Mesenchymal stem cell (in vitro differentiated cells and primary cell): ENCODE results near the gene NME7.
A peak's percentile ranks its signal among the peaks of the same experiment; 100 is the strongest.

Experiments
- DNase-seq: peaks from one replicate; pipeline ENCODE4 v3.0.0-alpha.2; 2013
- H2AFZ ChIP-seq: one replicate; pipeline ENCODE4 v1.6.1; 2013; ENCODE audit warnings: low read depth, mild to moderate bottlenecking, control low read depth, inconsistent platforms, low read length, moderate library complexity
- H2AK5ac ChIP-seq: 2 replicates; pipeline ENCODE4 v1.6.1; 2013; ENCODE audit warnings: low read length, moderate library complexity, mild to moderate bottlenecking, inconsistent platforms; ENCODE audit not compliant: severe bottlenecking
- H2BK120ac ChIP-seq: one replicate; pipeline ENCODE4 v1.6.1; 2013; ENCODE audit warnings: low read depth, mild to moderate bottlenecking, inconsistent platforms, low read length, moderate library complexity
- H2BK12ac ChIP-seq, 2 experiments: one replicate each; pipeline ENCODE4 v1.6.1; 2013; ENCODE audit warnings: inconsistent platforms in 2 of 2, low read length in 2 of 2, mild to moderate bottlenecking in 2 of 2, moderate library complexity in 2 of 2, control low read depth in 1 of 2
- H2BK15ac ChIP-seq: one replicate; pipeline ENCODE4 v1.6.1; 2013; ENCODE audit warnings: mild to moderate bottlenecking, low read depth, inconsistent platforms; ENCODE audit not compliant: poor library complexity, severe bottlenecking
- H2BK5ac ChIP-seq: 2 replicates; pipeline ENCODE4 v1.6.1; 2013; ENCODE audit warnings: low read depth, mild to moderate bottlenecking, low read length, control low read depth, inconsistent platforms; ENCODE audit not compliant: poor library complexity, severe bottlenecking
- H3K14ac ChIP-seq, 2 experiments: one replicate each; pipeline ENCODE4 v1.6.1; 2013; ENCODE audit warnings: inconsistent platforms in 2 of 2, low read length in 2 of 2, control low read depth in 1 of 2, mild to moderate bottlenecking in 1 of 2, moderate library complexity in 1 of 2
- H3K18ac ChIP-seq, 2 experiments: one replicate each; pipeline ENCODE4 v1.6.1; 2013; ENCODE audit warnings: inconsistent platforms in 2 of 2, low read length in 2 of 2, control low read depth in 1 of 2, low read depth in 1 of 2, mild to moderate bottlenecking in 1 of 2
- H3K23ac ChIP-seq, 2 experiments: one replicate each; pipeline ENCODE4 v1.6.1; 2013; ENCODE audit warnings: inconsistent platforms in 2 of 2, low read length in 2 of 2, mild to moderate bottlenecking in 2 of 2, moderate library complexity in 2 of 2, control low read depth in 1 of 2
- H3K27ac ChIP-seq: 2 replicates; pipeline ENCODE4 v1.5.1; 2013; ENCODE audit warnings: mild to moderate bottlenecking, moderate library complexity, low read length, control low read depth, inconsistent platforms; ENCODE audit not compliant: poor library complexity, severe bottlenecking
- H3K27me3 ChIP-seq, 2 experiments: 2 replicates each; pipeline versions ENCODE4 v1.6.1 to v1.7.0; 2013; ENCODE audit warnings: low read length in 2 of 2, mild to moderate bottlenecking in 2 of 2, moderate library complexity in 2 of 2, control low read depth in 1 of 2, inconsistent platforms in 1 of 2; ENCODE audit not compliant: control insufficient read depth in 1 of 2, insufficient read depth in 1 of 2
- H3K36me3 ChIP-seq, 2 experiments: 2 replicates each; pipeline versions ENCODE4 v1.6.1 to v1.7.0; 2013; ENCODE audit warnings: low read length in 2 of 2, control low read depth in 1 of 2, inconsistent platforms in 1 of 2, low read depth in 1 of 2, mild to moderate bottlenecking in 1 of 2; ENCODE audit not compliant: insufficient read depth in 2 of 2, control insufficient read depth in 1 of 2
- H3K4ac ChIP-seq, 2 experiments: one replicate each; pipeline ENCODE4 v1.6.1; 2013; ENCODE audit warnings: inconsistent platforms in 2 of 2, low read length in 2 of 2, mild to moderate bottlenecking in 2 of 2, moderate library complexity in 2 of 2, control low read depth in 1 of 2, low read depth in 1 of 2
- H3K4me1 ChIP-seq: 2 replicates; pipeline ENCODE4 v1.6.1; 2013; ENCODE audit warnings: low read depth, low read length, control low read depth; ENCODE audit not compliant: control insufficient read depth, insufficient read depth
- H3K4me2 ChIP-seq: 2 replicates; pipeline ENCODE4 v1.6.1; 2013; ENCODE audit warnings: low read length, mild to moderate bottlenecking, inconsistent platforms; ENCODE audit not compliant: poor library complexity, severe bottlenecking
- H3K4me3 ChIP-seq, 2 experiments: 2 replicates each; pipeline versions ENCODE4 v1.5.1 to v1.7.0; 2013; ENCODE audit warnings: low read length in 2 of 2, mild to moderate bottlenecking in 2 of 2, control low read depth in 1 of 2, low read depth in 1 of 2; ENCODE audit not compliant: insufficient read depth in 1 of 2
- H3K79me1 ChIP-seq: replicated peaks from 2 replicates; pipeline ENCODE4 v1.6.1; 2013; ENCODE audit warnings: mild to moderate bottlenecking, control low read depth, low read length, inconsistent platforms; ENCODE audit not compliant: poor library complexity, severe bottlenecking
- H3K9ac ChIP-seq: 2 replicates; pipeline ENCODE4 v1.7.0; 2013; ENCODE audit warnings: mild to moderate bottlenecking, low read length, moderate library complexity
- H3K9me3 ChIP-seq: 2 replicates; pipeline ENCODE4 v1.7.0; 2013; ENCODE audit warnings: mild to moderate bottlenecking, low read length; ENCODE audit not compliant: control insufficient read depth
- H4K8ac ChIP-seq: one replicate; pipeline ENCODE4 v1.6.1; 2013; ENCODE audit warnings: inconsistent platforms, mild to moderate bottlenecking, low read length, moderate library complexity
- H4K91ac ChIP-seq: one replicate; pipeline ENCODE4 v1.6.1; 2013; ENCODE audit warnings: mild to moderate bottlenecking, low read length, inconsistent platforms
- WGBS: methylation state at CpG from one replicate; pipeline ENCODE4 v1.1.7; 2013; ENCODE audit warnings: mixed read lengths; 5-methylcytosine and 5-hydroxymethylcytosine counted together

NME7 gene

GRCh38 chr1:169108863-169109560, 258.6 kb downstream of the NME7 start:
- Histone ChIP-seq H3K27ac (peak overlapping the region; percentile 66), H2BK12ac (peak overlapping the region; percentile 37 to 41), H3K14ac (no peak overlapping the region), H3K9me3 (no peaks in the 10 kb centered on the region), H3K36me3 (peaks cover 0 to 8% of the 10 kb centered on the region in 2 experiments), H3K4me2 (peak overlapping the region; percentile 81), H3K27me3 (peaks cover 0 to 18% of the 10 kb centered on the region in 2 experiments), H2AFZ (peak overlapping the region; percentile 29), H3K23ac (peak overlapping the region in 1 of 2 experiments; percentile 51), H2BK15ac (no peak overlapping the region), H2BK5ac (no peak overlapping the region), H3K9ac (no peak overlapping the region), H3K4me3 (peak overlapping the region in 1 of 2 experiments; percentile 47), H4K91ac (no peak overlapping the region), H3K79me1 (peaks cover 3% of the 10 kb centered on the region), H3K4ac (peak overlapping the region in 1 of 2 experiments; percentile 57), H3K4me1 (peaks cover 21% of the 10 kb centered on the region), H2BK120ac (no peak overlapping the region), H3K18ac (peak overlapping the region; percentile 34 to 50), H4K8ac (no peak overlapping the region), H2AK5ac (peak overlapping the region; percentile 33)
- 77% methylated on average over 8 of the region's 10 CpGs for WGBS
- peak; percentile 88 for DNase-seq

GRCh38 chr1:169108223-169108622, 259.4 kb downstream of the NME7 start:
- Histone ChIP-seq H3K9ac (no peak overlapping the region), H3K4me2 (peak overlapping the region; percentile 81), H2BK120ac (no peak overlapping the region), H3K18ac (peak overlapping the region; percentile 34 to 41), H2BK15ac (no peak overlapping the region), H4K91ac (no peak overlapping the region), H3K23ac (no peak overlapping the region), H3K27me3 (peaks cover 0 to 25% of the 10 kb centered on the region in 2 experiments), H3K4me3 (peak overlapping the region in 1 of 2 experiments; percentile 41), H2AFZ (no peak overlapping the region), H2BK5ac (no peak overlapping the region), H4K8ac (peak overlapping the region; percentile 70), H3K4me1 (peaks cover 22% of the 10 kb centered on the region), H2AK5ac (no peak overlapping the region), H3K4ac (no peak overlapping the region), H2BK12ac (peak overlapping the region in 1 of 2 experiments; percentile 27), H3K79me1 (peaks cover 3% of the 10 kb centered on the region), H3K36me3 (peaks cover 0 to 8% of the 10 kb centered on the region in 2 experiments), H3K14ac (peak overlapping the region in 1 of 2 experiments; percentile 19), H3K27ac (peak overlapping the region; percentile 66), H3K9me3 (no peaks in the 10 kb centered on the region)
- peak; percentile 24 for DNase-seq
- 64% methylated on average over 1 of the region's 2 CpGs for WGBS

- Histone ChIP-seq H3K4me2 (peak overlapping the region; percentile 81), H4K8ac (no peak overlapping the region), H3K27me3 (peaks cover 0 to 28% of the 10 kb centered on the region in 2 experiments), H2BK120ac (no peak overlapping the region), H3K18ac (peak overlapping the region in 1 of 2 experiments; percentile 71), H2AFZ (no peak overlapping the region), H3K14ac (no peak overlapping the region), H3K4me3 (peak overlapping the region; percentile 54 to 85), H4K91ac (no peak overlapping the region), H3K79me1 (peaks cover 3% of the 10 kb centered on the region), H3K27ac (peak overlapping the region; percentile 35), H3K4ac (peak overlapping the region in 1 of 2 experiments; percentile 47), H3K4me1 (peaks cover 27% of the 10 kb centered on the region), H2BK5ac (no peak overlapping the region), H3K9me3 (no peaks in the 10 kb centered on the region), H3K9ac (peak overlapping the region; percentile 77), H2BK15ac (peak overlapping the region; percentile 6), H3K23ac (no peak overlapping the region), H3K36me3 (peaks cover 0 to 8% of the 10 kb centered on the region in 2 experiments), H2AK5ac (no peak overlapping the region), H2BK12ac (no peak overlapping the region)
- 16% methylated on average over 5 of the region's 9 CpGs for WGBS
- peak; percentile 91 for DNase-seq
Observed at GRCh38 chr1:169107603-169108208, 259.9 kb downstream of the NME7 start.
